Choroid plexus epithelial cell (primary cell): ENCODE measurements around the gene ST6GALNAC2.
"Not testable (repeated sequence)": the region's sequence is repeated elsewhere in the genome, so short reads cannot be mapped to it uniquely, and the experiment has no call there.

Source experiments
- DNase-seq: peaks from one replicate; pipeline ENCODE4 v3.0.0-alpha.2; 2010; ENCODE audit warnings: low read depth
- H3K4me3 ChIP-seq: 2 replicates; pipeline ENCODE4 v1.5.1; 2011; ENCODE audit warnings: low read depth, mild to moderate bottlenecking, control low read depth, low read length, moderate library complexity
- TF ChIP-seq, protein P1 (sequence below): conservative IDR thresholded peaks from 2 replicates; pipeline ENCODE4 v1.5.1; 2011; ENCODE audit warnings: low read depth, mild to moderate bottlenecking, control low read depth, inconsistent platforms, low read length, moderate library complexity

Gene ST6GALNAC2

DNA sequence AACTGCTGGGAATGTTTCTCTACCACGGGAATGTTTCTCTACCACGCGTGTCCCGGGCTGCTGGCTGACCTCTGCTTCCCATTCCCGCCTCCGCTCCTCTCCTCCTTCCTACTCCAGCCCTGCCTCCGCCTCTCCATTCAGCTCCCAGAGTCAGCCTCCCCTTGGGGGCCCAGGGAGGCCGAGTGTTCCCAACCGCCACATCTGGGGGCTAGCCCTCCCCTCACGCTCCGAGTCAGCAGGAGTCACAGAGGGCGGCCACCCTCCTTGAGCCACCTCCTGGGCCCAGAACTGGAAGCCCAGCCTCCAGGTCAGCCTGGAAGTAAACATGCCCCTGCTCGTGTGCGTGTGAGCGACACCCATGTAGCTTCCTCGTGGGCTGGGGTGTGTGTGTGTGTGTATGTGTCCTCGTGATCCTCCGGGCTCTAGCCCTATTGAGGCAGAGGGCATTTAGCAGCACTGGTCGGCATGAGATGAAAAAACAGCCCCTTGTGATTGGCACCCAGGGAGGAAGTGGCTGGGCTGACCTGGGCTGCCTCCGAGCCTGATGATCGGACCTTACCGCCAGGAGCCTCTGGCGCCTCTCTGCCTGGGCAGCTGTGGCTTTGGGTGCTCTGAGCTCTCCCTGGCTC, 55.5 kb downstream of the ST6GALNAC2 start:
- peak; percentile 68 for DNase-seq
- H3K4me3 ChIP-seq: no peak overlapping the region
- TF ChIP-seq, protein P1, sequence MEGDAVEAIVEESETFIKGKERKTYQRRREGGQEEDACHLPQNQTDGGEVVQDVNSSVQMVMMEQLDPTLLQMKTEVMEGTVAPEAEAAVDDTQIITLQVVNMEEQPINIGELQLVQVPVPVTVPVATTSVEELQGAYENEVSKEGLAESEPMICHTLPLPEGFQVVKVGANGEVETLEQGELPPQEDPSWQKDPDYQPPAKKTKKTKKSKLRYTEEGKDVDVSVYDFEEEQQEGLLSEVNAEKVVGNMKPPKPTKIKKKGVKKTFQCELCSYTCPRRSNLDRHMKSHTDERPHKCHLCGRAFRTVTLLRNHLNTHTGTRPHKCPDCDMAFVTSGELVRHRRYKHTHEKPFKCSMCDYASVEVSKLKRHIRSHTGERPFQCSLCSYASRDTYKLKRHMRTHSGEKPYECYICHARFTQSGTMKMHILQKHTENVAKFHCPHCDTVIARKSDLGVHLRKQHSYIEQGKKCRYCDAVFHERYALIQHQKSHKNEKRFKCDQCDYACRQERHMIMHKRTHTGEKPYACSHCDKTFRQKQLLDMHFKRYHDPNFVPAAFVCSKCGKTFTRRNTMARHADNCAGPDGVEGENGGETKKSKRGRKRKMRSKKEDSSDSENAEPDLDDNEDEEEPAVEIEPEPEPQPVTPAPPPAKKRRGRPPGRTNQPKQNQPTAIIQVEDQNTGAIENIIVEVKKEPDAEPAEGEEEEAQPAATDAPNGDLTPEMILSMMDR: no peak

DNA sequence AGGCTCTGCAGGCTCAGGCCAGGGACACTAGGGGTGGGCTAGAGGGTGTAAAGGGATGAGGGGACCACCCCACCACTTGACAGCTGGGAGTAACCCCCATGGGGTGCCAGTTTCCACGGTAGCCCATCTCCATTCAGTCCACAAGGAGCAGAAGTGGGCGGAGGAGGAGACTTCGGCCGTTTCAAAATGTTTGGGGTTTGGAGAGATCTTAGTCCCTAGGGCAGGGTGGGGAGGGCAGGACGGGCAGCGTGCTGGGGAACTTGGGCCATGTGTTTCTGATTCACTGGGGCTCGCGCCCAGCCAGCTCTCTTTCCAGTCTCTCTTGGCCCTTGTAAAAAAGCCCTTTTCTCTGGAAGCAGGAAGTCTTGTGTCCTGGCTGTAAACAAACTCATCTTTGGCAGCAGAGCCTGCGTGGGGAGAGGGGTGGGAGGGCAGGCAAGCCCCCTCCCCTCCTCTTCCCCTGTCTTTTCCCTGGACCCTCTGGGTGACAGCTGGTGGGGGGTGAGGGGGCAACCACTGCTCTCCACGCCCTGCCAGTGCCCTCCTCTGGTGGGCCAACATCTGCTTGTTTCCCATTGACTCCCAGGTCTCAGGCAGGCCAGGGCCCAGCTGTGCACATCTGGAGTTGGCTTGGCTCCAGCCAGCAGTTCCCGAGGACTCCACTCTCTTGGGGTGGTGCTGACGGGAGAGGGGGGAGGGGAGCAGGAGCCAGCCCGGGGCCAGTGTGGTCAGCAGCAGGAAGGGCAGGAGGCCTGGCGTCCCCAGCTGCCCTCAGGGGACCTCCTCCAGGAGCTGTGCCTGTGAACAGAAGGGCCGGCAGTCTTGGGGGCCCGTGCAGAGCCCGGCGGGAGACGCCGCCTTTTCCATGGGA, 56.2 kb downstream of the ST6GALNAC2 start:
- peak; percentile 78 for DNase-seq
- no peak overlapping the region for H3K4me3 ChIP-seq
- TF ChIP-seq, protein P1: peak; percentile 3

GRCh38 chr17:76528528-76529223, 57.0 kb downstream of the ST6GALNAC2 start:
- DNase-seq: peak; percentile 44
- H3K4me3 ChIP-seq: no peak overlapping the region
- TF ChIP-seq, protein P1: peak; percentile 12

DNA sequence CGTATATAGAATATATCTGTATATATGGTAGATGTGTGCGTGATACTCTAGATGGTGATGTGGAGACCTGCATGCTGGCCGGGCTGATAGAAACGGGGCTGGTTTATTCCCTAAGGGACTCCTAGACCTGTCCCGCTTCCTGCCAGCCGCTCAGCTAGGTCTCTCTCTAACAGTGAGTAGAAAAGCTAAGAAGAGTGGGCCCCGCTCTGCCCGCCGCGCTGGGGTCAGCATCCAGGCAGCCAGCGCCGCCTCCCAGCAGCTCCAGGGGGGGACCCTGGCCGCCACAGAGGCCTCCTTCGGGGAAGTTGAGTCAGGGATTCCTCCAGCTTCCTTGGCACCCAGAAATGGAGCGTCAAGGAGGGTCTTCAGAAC, 57.5 kb downstream of the ST6GALNAC2 start:
- TF ChIP-seq, protein P1: no peak
- no peak overlapping the region for H3K4me3 ChIP-seq
- no peak for DNase-seq

GRCh38 chr17:76527430-76528111, 58.1 kb downstream of the ST6GALNAC2 start:
- TF ChIP-seq, protein P1: peak; percentile 28
- H3K4me3 ChIP-seq: no peak overlapping the region
- DNase-seq: peak; percentile 82

GRCh38 chr17:76527016-76527415, 58.6 kb downstream of the ST6GALNAC2 start:
- DNase-seq, H3K4me3 ChIP-seq: not testable (repeated sequence)

DNA sequence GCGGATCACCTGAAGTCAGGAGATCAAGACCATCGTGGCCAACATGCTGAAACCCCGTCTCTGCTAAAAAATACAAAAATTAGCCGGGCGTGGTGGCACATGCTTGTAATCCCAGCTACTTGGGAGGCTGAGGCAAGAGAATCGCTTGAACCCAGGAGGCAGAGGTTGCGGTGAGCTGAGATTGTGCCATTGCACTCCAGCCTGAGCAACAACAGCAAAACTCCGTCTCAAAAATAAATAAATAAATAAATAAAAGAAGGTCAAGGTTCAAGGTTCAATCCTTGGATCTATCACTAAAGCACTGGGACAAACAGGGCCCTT, 60.2 kb downstream of the ST6GALNAC2 start:
- not testable (repeated sequence) for H3K4me3 ChIP-seq, DNase-seq
